Small intestine (tissue), 7 donors: ENCODE data around the gene MTMR3. TPM values are rescaled to one million over a fixed set of nuclear protein-coding genes. Genes with fewer than 3 reads are reported as not detected.
"Not testable (repeated sequence)": the region's sequence is repeated elsewhere in the genome, so short reads cannot be mapped to it uniquely, and the experiment has no call there.

Experiments used
- DNase-seq, 2 donors: peaks; one replicate each; pipeline versions ENCODE4 v3.0.0 to v3.0.0-alpha.2; 2013
- FAIRE-seq: peaks from 2 replicates; lab custom pipeline; 2012; peaks lifted over from hg19 to GRCh38; lab: Jason Lieb, UNC
- H3K27ac ChIP-seq, 3 donors: one replicate each; pipeline ENCODE4 v1.5.1; 2013; ENCODE audit warnings: low read length in 2 of 3, mild to moderate bottlenecking in 2 of 3, control low read depth in 1 of 3, inconsistent platforms in 1 of 3, low read depth in 1 of 3, moderate library complexity in 1 of 3
- H3K27me3 ChIP-seq, 3 donors: one replicate each; pipeline ENCODE4 v1.6.1; 2013; ENCODE audit warnings: low read length in 3 of 3, inconsistent platforms in 1 of 3; ENCODE audit not compliant: control insufficient read depth in 3 of 3, insufficient read depth in 3 of 3
- H3K36me3 ChIP-seq, 3 donors: one replicate each; pipeline ENCODE4 v1.6.1; 2013; ENCODE audit warnings: low read length in 3 of 3, inconsistent platforms in 1 of 3, low read depth in 1 of 3, mild to moderate bottlenecking in 1 of 3, moderate library complexity in 1 of 3; ENCODE audit not compliant: control insufficient read depth in 3 of 3, insufficient read depth in 2 of 3
- H3K4me1 ChIP-seq, 3 donors: one replicate each; pipeline ENCODE4 v1.6.1; 2013; ENCODE audit warnings: low read length in 2 of 3, inconsistent platforms in 1 of 3, low read depth in 1 of 3, mild to moderate bottlenecking in 1 of 3, moderate library complexity in 1 of 3; ENCODE audit not compliant: control insufficient read depth in 3 of 3, insufficient read depth in 2 of 3
- H3K4me3 ChIP-seq, 3 donors: one replicate each; pipeline ENCODE4 v1.5.1; 2013; ENCODE audit warnings: low read length in 3 of 3, control low read depth in 1 of 3, inconsistent platforms in 1 of 3, low read depth in 1 of 3, mild to moderate bottlenecking in 1 of 3, moderate library complexity in 1 of 3
- H3K9me3 ChIP-seq, 2 donors: one replicate each; pipeline ENCODE4 v1.6.1; 2013; ENCODE audit warnings: low read depth in 1 of 2, low read length in 1 of 2; ENCODE audit not compliant: control insufficient read depth in 2 of 2, insufficient read depth in 1 of 2
- WGBS, 3 donors: extraction: QIAGEN DNeasy Blood & Tissue Kit; methylation state at CpG; one replicate each; pipeline ENCODE4 v1.1.7; 2013; 5-methylcytosine and 5-hydroxymethylcytosine counted together
- polyA plus RNA-seq, 4 donors: library from polyadenylated mRNA; stranded (reverse) in 3 of 4; unstranded in 1 of 4; fragments of 200-250 nt in 3 of 4; fragments of 120-200 nt in 1 of 4; gene quantifications; one replicate each; pipeline versions ENCODE4 v1.2.1 to v1.2.3, GENCODE V29; 2013
- donor health status: healthy with polysubstance abuse.
- donor health status: control.
- donor health status: control.
- donor health status: Bipolar disorder and iron deficiency.
- donor health status: healthy.

Gene MTMR3
- polyA plus RNA-seq, 4 donors: 9.2 to 31.8 (median 13.1) TPM

- WGBS, 3 donors: 89 to 96% (median 92%) methylated on average over 3 of the region's 3 CpGs
- H3K4me1 ChIP-seq: peaks cover 0 to 5% (median 2%) of the 10 kb centered on the region in 3 donors
- H3K27ac ChIP-seq: no peak overlapping the region
- H3K27me3 ChIP-seq: no peaks in the 10 kb centered on the region
- FAIRE-seq (no peak), DNase-seq (no peak)
- H3K9me3 ChIP-seq: no peaks in the 10 kb centered on the region
- H3K4me3 ChIP-seq: no peak overlapping the region
- peaks cover 0 to 9% (median 4%) of the 10 kb centered on the region in 3 donors for H3K36me3 ChIP-seq
Observed at GRCh38 chr22:29971607-29972006, 88.6 kb downstream of the MTMR3 start.

DNA sequence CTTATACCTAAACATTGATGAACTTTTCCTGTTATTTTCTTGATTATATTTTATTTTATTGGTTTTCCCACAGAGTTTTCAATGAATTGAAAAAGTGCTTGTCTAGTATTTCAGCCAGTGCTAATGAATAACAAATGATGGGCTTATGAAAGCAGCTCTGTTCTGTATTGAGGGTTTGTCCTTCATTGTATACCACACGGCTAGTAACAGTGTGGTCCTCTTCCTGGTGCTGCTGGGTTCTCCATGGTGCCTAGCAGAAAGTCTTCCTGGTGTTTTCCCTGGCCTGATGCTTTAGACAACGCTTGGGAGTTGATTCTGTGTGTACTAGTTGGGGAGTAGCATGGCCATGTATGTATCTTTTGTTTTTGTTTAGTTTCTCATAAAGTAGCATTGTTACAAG lies 89.1 kb downstream of the MTMR3 start:
- Histone ChIP-seq H3K27ac (no peak overlapping the region), H3K4me1 (peaks cover 0 to 2% (median 2%) of the 10 kb centered on the region in 3 donors), H3K4me3 (no peak overlapping the region), H3K27me3 (no peaks in the 10 kb centered on the region), H3K36me3 (peaks cover 0 to 9% (median 4%) of the 10 kb centered on the region in 3 donors), H3K9me3 (no peaks in the 10 kb centered on the region)
- WGBS, 3 donors: 84 to 88% (median 87%) methylated on average over 2 of the region's 2 CpGs
- DNase-seq: no peak
- FAIRE-seq: no peak

DNA sequence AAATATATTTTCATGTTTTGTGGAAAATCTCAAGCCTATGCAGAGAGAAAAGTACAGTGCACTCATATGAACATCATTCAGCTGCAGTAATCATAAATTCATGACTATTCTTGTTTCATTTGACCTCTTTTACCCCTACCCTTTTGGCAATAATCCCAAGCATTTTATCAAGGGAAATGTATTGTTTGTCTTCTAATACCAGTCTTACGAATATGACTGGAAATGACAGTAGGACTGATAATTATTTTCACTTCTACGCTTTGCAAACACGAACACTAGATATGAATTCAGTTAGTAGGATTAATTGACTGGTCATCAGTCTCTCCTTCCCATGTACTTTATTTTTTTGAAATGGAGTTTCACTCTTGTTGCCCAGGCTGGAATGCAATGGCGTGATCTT lies 90.3 kb downstream of the MTMR3 start:
- 81 to 86% (median 85%) methylated on average over 4 of the region's 4 CpGs for WGBS, 3 donors
- H3K4me1 ChIP-seq: peaks cover 0 to 2% (median 0%) of the 10 kb centered on the region in 3 donors
- H3K4me3 ChIP-seq: no peak overlapping the region
- DNase-seq: no peak
- no peaks in the 10 kb centered on the region for H3K9me3 ChIP-seq
- no peaks in the 10 kb centered on the region for H3K27me3 ChIP-seq
- FAIRE-seq: no peak
- H3K27ac ChIP-seq: no peak overlapping the region
- peaks cover 0 to 12% (median 4%) of the 10 kb centered on the region in 3 donors for H3K36me3 ChIP-seq

GRCh38 chr22:29973680-29974079 lies 90.7 kb downstream of the MTMR3 start:
- FAIRE-seq, H3K27me3 ChIP-seq, H3K4me1 ChIP-seq, H3K4me3 ChIP-seq, H3K9me3 ChIP-seq: not testable (repeated sequence)
- peak overlapping the region in 1 of 3 donors; percentile 10 for H3K27ac ChIP-seq
- peaks cover 0 to 12% (median 4%) of the 10 kb centered on the region in 3 donors for H3K36me3 ChIP-seq
- peak; percentile 29 to 56 for DNase-seq
- 73 to 82% (median 79%) methylated on average over 9 of the region's 9 CpGs for WGBS, 3 donors

DNA sequence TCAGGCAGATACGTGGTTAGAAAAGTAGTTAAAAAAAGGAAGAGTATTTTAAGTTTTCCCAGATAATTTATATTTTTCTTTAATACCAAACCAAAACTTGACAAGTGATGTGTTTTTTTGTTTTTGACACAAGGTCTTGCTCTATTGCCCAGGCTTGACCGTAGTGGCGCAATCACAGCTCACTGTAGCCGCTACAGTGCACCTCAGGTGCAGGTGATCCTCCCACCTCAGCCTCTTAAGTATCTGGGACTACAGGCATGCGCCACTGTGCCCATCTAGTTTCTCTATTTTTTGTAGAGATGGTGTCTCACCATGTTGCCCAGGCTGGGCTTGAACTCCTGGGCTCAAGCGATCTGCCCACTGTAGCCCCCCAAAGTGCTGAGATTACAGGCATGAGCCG lies 92.5 kb downstream of the MTMR3 start:
- peaks cover 2 to 10% (median 6%) of the 10 kb centered on the region in 3 donors for H3K4me1 ChIP-seq
- H3K27ac ChIP-seq: no peak overlapping the region
- no peaks in the 10 kb centered on the region for H3K9me3 ChIP-seq
- WGBS, 3 donors: 87 to 100% (median 99%) methylated on average over 7 of the region's 7 CpGs
- FAIRE-seq (no peak), DNase-seq (no peak)
- H3K36me3 ChIP-seq: peaks cover 0 to 16% (median 6%) of the 10 kb centered on the region in 3 donors
- H3K27me3 ChIP-seq: no peaks in the 10 kb centered on the region
- no peak overlapping the region for H3K4me3 ChIP-seq

DNA sequence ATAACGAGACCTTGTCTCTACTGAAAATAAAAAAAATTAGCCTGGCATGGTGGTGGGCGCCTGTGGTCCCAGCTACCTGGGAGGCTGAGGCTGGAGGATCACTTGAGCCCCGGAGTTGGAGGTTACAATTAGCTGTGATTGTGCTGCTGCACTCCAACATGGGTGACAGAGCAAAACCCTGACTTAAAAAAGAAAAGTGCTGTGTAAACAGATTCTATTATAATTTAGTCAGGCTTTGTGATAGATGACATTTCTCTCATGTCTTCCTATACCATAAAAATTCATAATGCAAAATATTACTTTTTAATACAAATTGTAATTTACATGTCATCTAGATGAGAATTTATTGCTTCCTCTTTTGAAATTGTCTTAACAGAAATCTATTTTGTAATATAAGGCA lies 94.1 kb downstream of the MTMR3 start:
- Histone ChIP-seq H3K4me1 (peaks cover 2 to 10% (median 6%) of the 10 kb centered on the region in 3 donors), H3K27ac (no peak overlapping the region), H3K36me3 (peaks cover 0 to 16% (median 4%) of the 10 kb centered on the region in 3 donors), H3K9me3 (no peaks in the 10 kb centered on the region), H3K4me3 (no peak overlapping the region), H3K27me3 (no peaks in the 10 kb centered on the region)
- 94 to 100% (median 97%) methylated on average over 3 of the region's 3 CpGs for WGBS, 3 donors
- DNase-seq (no peak), FAIRE-seq (no peak)

DNA sequence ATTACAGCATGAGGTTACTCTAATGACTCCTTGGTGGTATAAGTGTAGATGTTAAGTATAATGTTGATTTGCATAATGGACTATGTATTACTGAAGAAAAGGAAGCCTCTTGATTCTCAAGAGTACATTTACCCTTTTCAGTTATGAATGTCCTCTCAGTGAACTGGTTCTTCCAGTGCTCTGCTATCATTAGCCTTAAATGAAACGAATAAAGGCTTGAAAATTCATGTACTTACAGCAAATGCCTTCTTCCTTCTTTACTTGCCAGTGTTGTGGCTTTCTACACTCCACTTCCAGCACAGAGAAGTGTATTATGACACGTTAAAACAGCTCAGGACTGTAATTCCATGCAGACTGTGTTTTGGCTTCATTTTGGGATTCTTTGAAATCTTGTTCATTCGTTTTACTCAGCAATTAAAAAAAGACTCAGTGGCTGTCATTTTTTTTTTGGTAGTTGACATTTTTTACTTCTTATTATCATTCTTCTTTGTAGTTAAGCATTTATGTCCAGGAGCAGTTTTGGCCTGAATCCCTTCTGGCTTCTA lies 96.9 kb downstream of the MTMR3 start:
- DNase-seq (no peak), FAIRE-seq (no peak)
- H3K4me1 ChIP-seq: peaks cover 2 to 10% (median 4%) of the 10 kb centered on the region in 3 donors
- no peak overlapping the region for H3K4me3 ChIP-seq
- H3K27ac ChIP-seq: peak overlapping the region in 2 of 3 donors; percentile 46 to 86
- no peaks in the 10 kb centered on the region for H3K9me3 ChIP-seq
- WGBS, 3 donors: 47 to 61% (median 58%) methylated on average over 3 of the region's 3 CpGs
- peaks cover 0 to 13% (median 4%) of the 10 kb centered on the region in 3 donors for H3K36me3 ChIP-seq
- no peaks in the 10 kb centered on the region for H3K27me3 ChIP-seq

GRCh38 chr22:29983296-29983917 lies 100.4 kb downstream of the MTMR3 start:
- Histone ChIP-seq H3K4me3 (no peak overlapping the region), H3K27ac (no peak overlapping the region), H3K9me3 (no peaks in the 10 kb centered on the region), H3K4me1 (peaks cover 2 to 10% (median 4%) of the 10 kb centered on the region in 3 donors), H3K27me3 (no peaks in the 10 kb centered on the region), H3K36me3 (peaks cover 2 to 13% (median 7%) of the 10 kb centered on the region in 3 donors)
- no peak for FAIRE-seq
- peak in 1 of 2 donors; percentile 73 for DNase-seq
- WGBS, 3 donors: 75 to 91% (median 86%) methylated on average over 10 of the region's 10 CpGs
